Stimulated activated CD4-positive, alpha-beta T cell treated with anti-CD3 and anti-CD28 coated beads, Interleukin-15, amount 100 ng/mL, for 24 hours (primary cell): ENCODE results near the gene IGSF8.
"Not testable (repeated sequence)": the region's sequence is repeated elsewhere in the genome, so short reads cannot be mapped to it uniquely, and the experiment has no call there.

Experiments
- DNase-seq: peaks from one replicate; pipeline ENCODE4 v3.0.0-alpha.2; 2020

Gene IGSF8

DNA sequence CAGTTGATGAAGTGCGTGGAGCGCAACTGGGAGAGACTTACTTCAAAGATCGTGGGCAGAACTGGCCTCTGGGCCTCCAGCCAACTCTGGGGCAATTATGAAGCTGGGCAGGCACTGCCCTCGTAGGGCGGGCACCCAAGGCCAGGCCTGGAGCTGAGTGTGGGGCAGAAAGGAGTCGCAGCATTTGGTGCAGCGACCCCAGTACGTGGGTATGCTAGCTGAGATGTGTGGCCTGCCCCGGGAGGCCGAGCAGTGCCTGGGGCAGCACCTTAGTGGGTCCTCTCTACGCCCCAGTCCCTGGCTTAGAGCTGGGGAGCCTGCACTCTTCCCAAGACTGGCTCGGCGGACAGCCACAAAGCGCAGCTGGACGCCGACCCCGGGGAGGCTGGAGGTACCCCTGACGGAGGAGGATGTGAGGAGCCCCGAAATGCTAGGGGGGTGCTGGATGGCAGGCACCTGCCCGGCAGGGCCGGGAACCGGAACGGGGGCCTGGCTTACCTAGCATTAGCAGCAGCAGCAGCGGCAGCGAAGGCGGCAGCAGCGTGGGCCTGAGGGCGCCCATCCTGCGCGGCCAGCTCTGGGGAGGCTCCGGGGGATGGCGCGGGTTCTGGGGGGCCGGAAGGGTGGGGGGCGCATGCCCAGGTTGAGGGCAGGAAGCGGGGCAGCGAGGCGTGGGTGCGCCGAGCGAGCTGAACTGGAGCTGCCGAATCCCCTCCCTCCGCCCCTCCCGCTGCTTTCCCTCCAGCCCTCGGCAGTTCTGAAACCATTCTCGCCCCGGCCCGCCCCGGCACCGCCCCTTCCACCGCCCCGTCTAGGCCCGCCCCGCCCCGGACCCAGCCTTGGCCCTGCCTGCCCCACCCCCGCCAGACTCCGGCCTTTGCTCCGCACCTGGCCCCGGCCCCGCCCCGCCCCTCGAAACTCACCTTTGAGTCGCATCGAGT lies at the start of gene IGSF8:
Gene IGSF8 (minus strand): TSS at position 709 of the 941 bp plus-strand sequence. CDS start 147 bp downstream, at position 562.
- DNase-seq, result peak; percentile 94

GRCh38 chr1:160148121-160148520 lies 49.7 kb upstream of the IGSF8 start:
- DNase-seq, result no peak

GRCh38 chr1:160146107-160146506 lies 47.7 kb upstream of the IGSF8 start:
- DNase-seq, result no peak

- DNase-seq, result no peak
Observed at GRCh38 chr1:160144921-160145320, 46.5 kb upstream of the IGSF8 start.

DNA sequence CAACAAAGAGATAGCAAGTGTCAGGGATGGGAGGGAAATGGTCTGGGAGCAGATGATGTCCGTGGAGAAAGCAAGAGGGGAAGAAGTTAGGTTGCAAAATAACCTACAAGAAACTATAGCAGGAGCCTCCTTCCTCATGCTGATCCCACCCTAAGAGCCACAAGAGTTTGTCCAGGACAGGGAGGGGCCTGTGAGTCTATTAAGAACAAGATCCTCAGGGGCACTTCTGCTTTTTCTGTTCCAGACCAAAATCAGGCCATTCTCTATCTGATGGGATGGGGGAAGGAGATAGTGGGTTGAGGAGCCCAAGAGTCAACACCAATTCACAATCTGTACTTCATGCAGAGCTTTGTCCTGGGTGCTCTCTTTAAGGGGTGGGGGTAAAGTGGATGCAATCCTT lies 45.3 kb upstream of the IGSF8 start:
- DNase-seq, result no peak

- no peak for DNase-seq
Observed at GRCh38 chr1:160139840-160140239, 41.4 kb upstream of the IGSF8 start.

- DNase-seq, result no peak
Observed at GRCh38 chr1:160137216-160137862, 38.9 kb upstream of the IGSF8 start.

DNA sequence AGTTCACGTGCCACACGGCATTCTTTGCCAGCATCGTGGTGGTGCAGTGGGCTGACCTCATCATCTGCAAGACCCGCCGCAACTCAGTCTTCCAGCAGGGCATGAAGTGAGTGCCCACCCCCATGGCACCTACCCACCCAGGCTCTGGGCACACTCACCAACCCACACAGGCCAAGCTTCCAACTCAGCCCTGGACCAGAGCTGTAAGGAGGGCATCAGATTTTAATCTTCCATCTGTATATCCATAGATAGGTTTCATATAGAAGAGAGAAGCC lies 38.4 kb upstream of the IGSF8 start:
- DNase-seq, result no peak

DNA sequence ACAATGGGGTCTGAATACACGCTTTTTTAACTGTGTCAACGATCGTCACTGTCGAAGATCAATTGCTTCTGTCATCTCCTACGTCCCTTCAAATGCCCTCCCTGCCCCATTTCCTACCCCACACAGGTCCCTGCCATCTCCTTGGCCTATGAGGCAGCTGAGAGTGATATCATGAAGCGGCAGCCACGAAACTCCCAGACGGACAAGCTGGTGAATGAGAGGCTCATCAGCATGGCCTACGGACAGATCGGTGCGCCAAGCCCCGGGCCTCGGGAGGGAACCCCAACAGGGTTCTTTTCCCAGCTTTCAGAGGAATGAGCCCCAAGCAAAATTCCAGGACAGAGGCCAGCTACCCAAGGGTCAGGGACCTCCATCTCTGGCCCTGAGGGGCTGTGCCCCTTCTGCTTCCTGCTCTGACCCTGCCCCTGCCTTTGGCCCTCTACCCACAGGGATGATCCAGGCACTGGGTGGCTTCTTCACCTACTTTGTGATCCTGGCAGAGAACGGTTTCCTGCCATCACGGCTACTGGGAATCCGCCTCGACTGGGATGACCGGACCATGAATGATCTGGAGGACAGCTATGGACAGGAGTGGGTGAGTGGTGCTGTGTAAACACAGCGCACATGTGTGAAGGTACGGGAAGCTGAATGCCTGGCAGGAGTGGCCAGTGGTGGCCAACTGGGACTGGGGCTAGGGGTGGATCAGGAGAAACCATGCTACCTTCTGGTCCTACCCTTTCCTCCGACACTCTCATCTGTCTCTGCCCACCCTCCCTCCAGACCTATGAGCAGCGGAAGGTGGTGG lies 37.9 kb upstream of the IGSF8 start:
- DNase-seq, result no peak

DNA sequence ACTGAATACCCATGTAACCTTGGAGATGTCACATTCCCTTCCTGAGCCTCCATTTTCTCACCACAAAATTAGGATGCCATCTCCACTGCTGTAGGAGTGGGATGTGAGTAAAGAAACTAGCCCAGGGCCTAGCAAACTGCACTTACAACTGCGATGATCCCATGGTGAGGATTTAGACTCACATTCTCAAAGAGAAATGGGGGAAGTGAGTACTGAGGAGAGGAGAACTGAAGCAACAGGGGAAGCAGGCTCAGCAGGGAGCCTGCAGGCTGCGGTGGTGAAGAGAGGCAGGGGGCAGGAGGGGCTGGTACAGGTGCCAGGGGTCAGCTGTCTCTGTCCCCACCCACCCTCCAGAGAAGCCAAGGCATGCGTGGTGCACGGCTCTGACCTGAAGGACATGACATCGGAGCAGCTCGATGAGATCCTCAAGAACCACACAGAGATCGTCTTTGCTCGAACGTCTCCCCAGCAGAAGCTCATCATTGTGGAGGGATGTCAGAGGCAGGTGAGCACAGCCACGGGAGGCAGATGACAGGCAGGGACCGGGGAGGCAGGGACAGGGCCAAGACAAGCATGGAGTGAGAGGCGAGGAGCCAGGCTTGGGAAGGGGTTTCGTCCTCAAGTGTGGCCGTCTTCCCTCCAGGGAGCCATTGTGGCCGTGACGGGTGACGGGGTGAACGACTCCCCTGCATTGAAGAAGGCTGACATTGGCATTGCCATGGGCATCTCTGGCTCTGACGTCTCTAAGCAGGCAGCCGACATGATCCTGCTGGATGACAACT lies 36.6 kb upstream of the IGSF8 start:
- no peak for DNase-seq

GRCh38 chr1:160133990-160134770 lies 35.8 kb upstream of the IGSF8 start:
- no peak for DNase-seq

DNA sequence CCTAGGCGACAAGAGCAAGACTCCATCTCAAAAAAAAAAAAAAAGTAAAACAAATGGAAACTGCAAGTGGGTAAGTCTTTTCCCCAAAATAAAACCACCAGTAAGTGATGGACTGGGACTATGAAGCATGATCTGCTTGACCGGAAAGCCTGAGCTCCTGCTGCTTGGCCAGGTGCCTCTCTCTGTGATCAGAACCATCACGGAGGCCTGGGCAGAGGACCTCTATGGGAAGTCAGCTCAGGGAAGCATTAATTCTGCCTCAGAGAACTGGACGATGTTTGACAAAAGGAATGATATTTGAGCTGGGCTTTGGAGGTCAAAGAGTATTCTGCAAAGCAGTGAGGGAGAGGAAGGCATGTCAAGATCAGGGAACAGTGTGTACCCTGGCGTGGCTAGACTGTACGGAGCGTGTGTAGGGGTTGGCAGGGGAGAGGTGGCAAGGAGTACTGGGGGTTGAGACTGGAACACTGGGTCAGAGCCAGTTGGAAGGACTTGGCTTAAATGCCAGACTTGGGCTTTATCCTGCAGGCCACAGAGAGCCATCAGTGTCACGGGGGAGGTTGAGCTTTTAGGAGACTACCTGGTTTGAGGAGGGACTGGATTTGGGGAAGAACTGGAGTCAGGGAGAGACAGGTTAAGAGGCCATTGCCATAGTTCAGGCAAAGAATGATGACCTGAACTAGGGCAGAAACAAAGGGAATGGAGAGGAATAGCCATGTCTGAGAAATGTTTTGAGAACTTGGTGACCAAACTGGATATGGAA lies 33.6 kb upstream of the IGSF8 start:
- no peak for DNase-seq

- no peak for DNase-seq
Observed at GRCh38 chr1:160130939-160131338, 32.5 kb upstream of the IGSF8 start.

- no peak for DNase-seq
Observed at GRCh38 chr1:160130486-160130885, 32.1 kb upstream of the IGSF8 start.

GRCh38 chr1:160129966-160130365 lies 31.5 kb upstream of the IGSF8 start:
- no peak for DNase-seq

DNA sequence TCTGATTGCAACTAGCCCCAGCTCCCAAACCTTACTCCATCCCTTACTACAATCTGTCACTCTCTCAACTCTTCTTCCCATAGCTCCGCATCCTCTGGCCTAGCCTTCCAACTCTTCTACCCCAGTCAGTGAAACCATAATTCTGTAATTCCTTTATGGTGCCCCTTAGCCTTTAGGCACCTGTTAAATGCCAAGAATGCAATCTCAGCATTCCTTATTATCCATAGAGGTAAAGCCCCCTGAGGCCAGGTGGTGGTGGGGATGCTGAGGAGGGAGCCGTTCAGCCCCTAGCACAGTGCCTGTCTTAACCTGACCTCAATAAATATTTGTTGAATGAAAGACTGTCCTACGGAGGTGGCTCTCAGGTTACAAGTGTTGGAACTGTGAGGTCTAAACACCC lies 31.1 kb upstream of the IGSF8 start:
- no peak for DNase-seq

- no peak for DNase-seq
Observed at GRCh38 chr1:160129046-160129445, 30.6 kb upstream of the IGSF8 start.

DNA sequence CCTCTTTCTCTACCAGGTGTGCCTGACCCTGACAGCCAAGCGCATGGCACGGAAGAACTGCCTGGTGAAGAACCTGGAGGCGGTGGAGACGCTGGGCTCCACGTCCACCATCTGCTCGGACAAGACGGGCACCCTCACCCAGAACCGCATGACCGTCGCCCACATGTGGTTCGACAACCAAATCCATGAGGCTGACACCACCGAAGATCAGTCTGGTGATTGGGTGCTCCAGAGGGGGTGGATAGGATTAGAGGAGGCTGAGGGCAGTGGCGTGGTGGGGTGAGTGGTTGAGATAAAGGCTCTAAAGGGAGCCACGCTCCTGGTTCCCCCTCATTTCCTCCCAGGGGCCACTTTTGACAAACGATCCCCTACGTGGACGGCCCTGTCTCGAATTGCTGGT lies 30.2 kb upstream of the IGSF8 start:
- DNase-seq, result no peak

DNA sequence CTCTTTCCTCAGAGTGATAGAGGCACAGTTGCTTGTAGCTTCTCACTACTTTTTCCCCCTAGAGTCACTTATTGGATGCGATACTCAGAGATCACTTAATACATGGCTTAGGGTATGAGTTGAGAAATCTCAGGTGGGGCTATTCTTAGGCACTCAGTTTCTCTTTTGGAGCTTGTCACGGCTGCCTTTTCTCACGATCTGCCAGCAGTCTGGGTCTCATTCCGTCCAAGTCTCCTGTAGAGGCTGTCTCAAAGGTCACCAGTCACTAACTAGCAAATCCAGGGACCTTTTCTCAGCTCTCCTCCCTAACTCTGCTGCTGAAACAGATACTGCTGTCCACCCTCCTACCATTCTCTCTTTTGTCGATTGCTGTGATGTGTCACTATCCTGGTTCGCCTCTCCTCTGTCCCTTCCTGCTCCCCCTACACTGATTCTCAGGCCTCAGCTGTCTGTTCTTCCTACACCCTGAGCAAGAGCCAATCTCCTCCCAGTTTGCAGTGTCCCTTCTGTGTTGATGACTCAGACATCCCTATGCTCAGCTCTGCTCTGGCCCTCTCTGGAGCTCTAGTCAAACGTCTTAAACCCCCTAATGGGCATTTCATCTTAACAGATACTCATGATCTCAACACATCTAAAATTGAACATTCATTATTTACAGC lies 29.6 kb upstream of the IGSF8 start:
- DNase-seq, result no peak

DNA sequence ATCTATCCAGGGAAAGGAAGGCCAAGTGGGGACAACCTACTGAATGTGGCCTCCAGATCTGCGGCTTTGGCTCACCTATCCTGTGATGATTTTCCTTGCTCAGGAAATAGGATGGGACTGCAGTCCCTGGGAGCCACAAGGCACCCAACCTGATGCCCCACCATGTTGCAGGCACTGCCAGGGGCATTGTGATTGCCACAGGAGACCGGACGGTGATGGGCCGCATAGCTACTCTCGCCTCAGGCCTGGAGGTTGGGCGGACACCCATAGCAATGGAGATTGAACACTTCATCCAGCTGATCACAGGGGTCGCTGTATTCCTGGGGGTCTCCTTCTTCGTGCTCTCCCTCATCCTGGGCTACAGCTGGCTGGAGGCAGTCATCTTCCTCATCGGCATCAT lies 29.0 kb upstream of the IGSF8 start:
- DNase-seq, result no peak

DNA sequence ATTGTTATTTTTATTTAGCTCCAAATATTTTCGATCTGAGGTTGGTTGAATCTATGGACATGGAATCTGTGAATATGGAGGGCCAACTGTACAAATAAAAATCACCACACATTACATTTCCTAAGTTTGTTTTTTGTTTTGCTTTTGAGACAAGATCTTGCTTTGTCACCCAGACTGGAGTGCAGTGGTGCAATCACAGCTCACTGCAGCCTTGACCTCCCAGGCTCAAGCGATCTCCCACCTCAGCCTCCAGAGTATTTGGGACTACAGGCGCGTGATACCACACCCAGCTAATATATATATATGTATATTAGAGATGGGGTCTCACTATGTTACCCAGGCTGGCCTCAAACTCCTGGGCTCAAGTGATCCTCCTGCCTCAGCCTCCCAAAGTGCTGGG lies 27.9 kb upstream of the IGSF8 start:
- DNase-seq, result not testable (repeated sequence)
